ENCODE measurements around the gene GLRA2.
"Not testable (repeated sequence)": the region's sequence is repeated elsewhere in the genome, so short reads cannot be mapped to it uniquely, and the experiment has no call there.

The GLRA2 gene

GRCh38 chrX:14591976-14592375 lies 62.6 kb downstream of the GLRA2 start:
- no peak for DNase-seq

GRCh38 chrX:14594521-14594920 lies 65.2 kb downstream of the GLRA2 start:
- no peak for DNase-seq

- DNase-seq: no peak
Measured at GRCh38 chrX:14598330-14598729, 69.0 kb downstream of the GLRA2 start.

- DNase-seq: no peak
Measured at GRCh38 chrX:14607446-14607985, 78.2 kb downstream of the GLRA2 start.

- not testable (repeated sequence) for DNase-seq
Measured at GRCh38 chrX:14612450-14612849, 83.1 kb downstream of the GLRA2 start.

- no peak for DNase-seq
Measured at GRCh38 chrX:14616301-14616700, 87.0 kb downstream of the GLRA2 start.

- no peak for DNase-seq
Measured at GRCh38 chrX:14616836-14617235, 87.5 kb downstream of the GLRA2 start.

GRCh38 chrX:14618177-14618965 lies 89.0 kb downstream of the GLRA2 start:
- DNase-seq: no peak

GRCh38 chrX:14630733-14631132 lies 101.4 kb downstream of the GLRA2 start:
- no peak for DNase-seq

- DNase-seq: no peak
Measured at GRCh38 chrX:14641681-14642655, 112.6 kb downstream of the GLRA2 start.

GRCh38 chrX:14660970-14661369 lies 131.6 kb downstream of the GLRA2 start:
- DNase-seq: no peak

- DNase-seq: no peak
Measured at GRCh38 chrX:14670819-14671218, 141.5 kb downstream of the GLRA2 start.

GRCh38 chrX:14672611-14673172 lies 143.4 kb downstream of the GLRA2 start:
- no peak for DNase-seq

GRCh38 chrX:14673236-14673635 lies 143.9 kb downstream of the GLRA2 start:
- no peak for DNase-seq

- DNase-seq: no peak
Measured at GRCh38 chrX:14673764-14674163, 144.4 kb downstream of the GLRA2 start.

- DNase-seq: no peak
Measured at GRCh38 chrX:14675500-14675899, 146.2 kb downstream of the GLRA2 start.

GRCh38 chrX:14676431-14676830 lies 147.1 kb downstream of the GLRA2 start:
- no peak for DNase-seq

- not testable (repeated sequence) for DNase-seq
Measured at GRCh38 chrX:14688331-14688730, 159.0 kb downstream of the GLRA2 start.

GRCh38 chrX:14690553-14690952 lies 161.2 kb downstream of the GLRA2 start:
- no peak for DNase-seq

- no peak for DNase-seq
Measured at GRCh38 chrX:14694611-14695010, 165.3 kb downstream of the GLRA2 start.

GRCh38 chrX:14697451-14697850 lies 168.1 kb downstream of the GLRA2 start:
- DNase-seq: peak in 2 of 5 donors; percentile 1 to 18

- no peak for DNase-seq
Measured at GRCh38 chrX:14698790-14699189, 169.5 kb downstream of the GLRA2 start.

GRCh38 chrX:14700982-14701381 lies 171.6 kb downstream of the GLRA2 start:
- no peak for DNase-seq

Data from T-helper 1 cell (primary cell).